ENCODE data around the gene HYAL3. TPM values are rescaled to one million over a fixed set of nuclear protein-coding genes. Genes with fewer than 3 reads are reported as not detected.

HYAL3 gene
- total and polyA plus RNA-seq, 10 of the 15 experiments (the other 5 are each of a cell fraction or from before 2014, with no cell fraction given) = 0.37 to 4.2 (median 2.8) TPM

DNA sequence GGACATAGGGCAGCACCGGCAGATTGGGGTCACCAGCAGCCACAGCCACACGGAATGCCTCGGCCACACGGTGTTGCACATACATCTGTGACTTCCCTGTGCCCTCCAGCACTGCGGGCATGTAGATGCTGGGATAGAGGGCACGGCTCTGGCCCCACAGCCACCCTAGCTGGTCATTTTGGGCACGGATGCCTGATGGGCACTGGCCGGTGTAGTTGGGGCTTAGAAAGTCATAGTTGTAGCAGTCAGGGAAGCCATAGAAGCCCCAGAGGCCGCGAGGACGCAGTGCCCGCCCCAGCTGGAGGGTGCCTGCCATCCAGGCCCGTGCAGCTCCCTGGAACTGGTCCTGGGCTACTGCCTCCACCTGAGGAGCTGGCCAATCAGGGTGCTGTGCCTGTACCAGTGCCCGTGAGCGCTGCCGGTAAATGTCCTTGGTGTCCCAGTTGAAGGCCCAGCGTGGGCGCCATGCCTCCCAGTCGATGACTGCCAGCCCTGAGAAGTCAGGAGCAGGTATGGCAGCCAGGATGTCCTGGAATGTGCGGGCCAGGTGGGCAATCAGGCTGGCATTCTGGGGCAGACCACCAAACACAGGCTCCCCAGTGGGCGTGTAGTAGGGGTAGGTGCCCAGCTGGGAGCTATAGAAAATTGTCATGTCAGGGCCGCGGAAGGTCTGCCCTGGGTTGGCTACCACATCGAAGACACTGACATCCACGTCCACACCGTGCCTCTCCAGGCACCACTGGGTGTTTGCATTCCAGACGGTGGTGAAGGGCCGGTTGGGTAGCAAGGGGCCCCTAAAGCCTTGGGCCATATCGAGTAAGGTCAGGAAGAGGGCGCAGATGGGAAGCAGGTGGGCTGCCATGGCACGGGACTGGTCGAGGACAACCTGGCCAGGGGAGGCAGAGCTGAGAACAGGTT lies 3.1 kb upstream of the HYAL3 start:
- in situ Hi-C loops (cut with MboI) = no loop called here
- H3K27ac ChIP-seq (ENCODE audit: control insufficient read depth, insufficient read depth) = no peak overlapping the region
- BruUV-seq (replicated peaks) = no TSS peak
- no peak for FAIRE-seq
- TF ChIP-seq KAT2A (conservative IDR thresholded peaks at IDR 0.05; ENCODE audit: control insufficient read depth, low read depth, low read length) (no peak), RUNX3 (IDR thresholded peaks at IDR 0.05; ENCODE audit: low read length) (no peak), RAD51 (IDR thresholded peaks at IDR 0.05) (no peak), EGR1 (IDR thresholded peaks at IDR 0.05; ENCODE audit: borderline replicate concordance in 1 of 2, low read depth in 2 of 2, low read length in 2 of 2) (no peak)
- TF ChIP-seq, protein P1, sequence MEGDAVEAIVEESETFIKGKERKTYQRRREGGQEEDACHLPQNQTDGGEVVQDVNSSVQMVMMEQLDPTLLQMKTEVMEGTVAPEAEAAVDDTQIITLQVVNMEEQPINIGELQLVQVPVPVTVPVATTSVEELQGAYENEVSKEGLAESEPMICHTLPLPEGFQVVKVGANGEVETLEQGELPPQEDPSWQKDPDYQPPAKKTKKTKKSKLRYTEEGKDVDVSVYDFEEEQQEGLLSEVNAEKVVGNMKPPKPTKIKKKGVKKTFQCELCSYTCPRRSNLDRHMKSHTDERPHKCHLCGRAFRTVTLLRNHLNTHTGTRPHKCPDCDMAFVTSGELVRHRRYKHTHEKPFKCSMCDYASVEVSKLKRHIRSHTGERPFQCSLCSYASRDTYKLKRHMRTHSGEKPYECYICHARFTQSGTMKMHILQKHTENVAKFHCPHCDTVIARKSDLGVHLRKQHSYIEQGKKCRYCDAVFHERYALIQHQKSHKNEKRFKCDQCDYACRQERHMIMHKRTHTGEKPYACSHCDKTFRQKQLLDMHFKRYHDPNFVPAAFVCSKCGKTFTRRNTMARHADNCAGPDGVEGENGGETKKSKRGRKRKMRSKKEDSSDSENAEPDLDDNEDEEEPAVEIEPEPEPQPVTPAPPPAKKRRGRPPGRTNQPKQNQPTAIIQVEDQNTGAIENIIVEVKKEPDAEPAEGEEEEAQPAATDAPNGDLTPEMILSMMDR (IDR thresholded peaks at IDR 0.05 in 2 of 3, conservative IDR thresholded peaks at IDR 0.05 in 1 of 3; ENCODE audit: control insufficient read depth in 2 of 3, extremely low read depth in 1 of 3, insufficient read depth in 1 of 3, low read depth in 3 of 3, low read length in 3 of 3) = no peak
- TF ChIP-seq, protein P2, sequence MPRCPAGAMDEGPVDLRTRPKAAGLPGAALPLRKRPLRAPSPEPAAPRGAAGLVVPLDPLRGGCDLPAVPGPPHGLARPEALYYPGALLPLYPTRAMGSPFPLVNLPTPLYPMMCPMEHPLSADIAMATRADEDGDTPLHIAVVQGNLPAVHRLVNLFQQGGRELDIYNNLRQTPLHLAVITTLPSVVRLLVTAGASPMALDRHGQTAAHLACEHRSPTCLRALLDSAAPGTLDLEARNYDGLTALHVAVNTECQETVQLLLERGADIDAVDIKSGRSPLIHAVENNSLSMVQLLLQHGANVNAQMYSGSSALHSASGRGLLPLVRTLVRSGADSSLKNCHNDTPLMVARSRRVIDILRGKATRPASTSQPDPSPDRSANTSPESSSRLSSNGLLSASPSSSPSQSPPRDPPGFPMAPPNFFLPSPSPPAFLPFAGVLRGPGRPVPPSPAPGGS (IDR thresholded peaks at IDR 0.05; ENCODE audit: borderline replicate concordance, insufficient read depth, low read depth, low read length, poor library complexity, severe bottlenecking) = no peak
- TF ChIP-seq, protein P3, sequence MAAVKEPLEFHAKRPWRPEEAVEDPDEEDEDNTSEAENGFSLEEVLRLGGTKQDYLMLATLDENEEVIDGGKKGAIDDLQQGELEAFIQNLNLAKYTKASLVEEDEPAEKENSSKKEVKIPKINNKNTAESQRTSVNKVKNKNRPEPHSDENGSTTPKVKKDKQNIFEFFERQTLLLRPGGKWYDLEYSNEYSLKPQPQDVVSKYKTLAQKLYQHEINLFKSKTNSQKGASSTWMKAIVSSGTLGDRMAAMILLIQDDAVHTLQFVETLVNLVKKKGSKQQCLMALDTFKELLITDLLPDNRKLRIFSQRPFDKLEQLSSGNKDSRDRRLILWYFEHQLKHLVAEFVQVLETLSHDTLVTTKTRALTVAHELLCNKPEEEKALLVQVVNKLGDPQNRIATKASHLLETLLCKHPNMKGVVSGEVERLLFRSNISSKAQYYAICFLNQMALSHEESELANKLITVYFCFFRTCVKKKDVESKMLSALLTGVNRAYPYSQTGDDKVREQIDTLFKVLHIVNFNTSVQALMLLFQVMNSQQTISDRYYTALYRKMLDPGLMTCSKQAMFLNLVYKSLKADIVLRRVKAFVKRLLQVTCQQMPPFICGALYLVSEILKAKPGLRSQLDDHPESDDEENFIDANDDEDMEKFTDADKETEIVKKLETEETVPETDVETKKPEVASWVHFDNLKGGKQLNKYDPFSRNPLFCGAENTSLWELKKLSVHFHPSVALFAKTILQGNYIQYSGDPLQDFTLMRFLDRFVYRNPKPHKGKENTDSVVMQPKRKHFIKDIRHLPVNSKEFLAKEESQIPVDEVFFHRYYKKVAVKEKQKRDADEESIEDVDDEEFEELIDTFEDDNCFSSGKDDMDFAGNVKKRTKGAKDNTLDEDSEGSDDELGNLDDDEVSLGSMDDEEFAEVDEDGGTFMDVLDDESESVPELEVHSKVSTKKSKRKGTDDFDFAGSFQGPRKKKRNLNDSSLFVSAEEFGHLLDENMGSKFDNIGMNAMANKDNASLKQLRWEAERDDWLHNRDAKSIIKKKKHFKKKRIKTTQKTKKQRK (IDR thresholded peaks at IDR 0.05; ENCODE audit: low read depth, low read length) = no peak
- no peaks in the 10 kb centered on the region for H3K27me3 ChIP-seq (replicated peaks in 1 of 2; ENCODE audit: control insufficient read depth in 2 of 2, insufficient read depth in 2 of 2, low read length in 1 of 2)
- peaks cover 2% of the 10 kb centered on the region; the same call in 1 of the 2 replicates for H3K79me2 ChIP-seq (ENCODE audit: control insufficient read depth, insufficient read depth, low read length)
- no peak overlapping the region for H2AFZ ChIP-seq (ENCODE audit: control insufficient read depth, low read depth, low read length)
- H3K9ac ChIP-seq (ENCODE audit: control insufficient read depth, insufficient read depth, low read length) = no peak overlapping the region
- ChIA-PET RAD21 (ENCODE audit: unreplicated experiment) (no interaction called here), CTCF (interaction anchor here (3.5 kb wide), 1 partner anchor 22 kb away, joined by 13 read pairs; no protein-coding TSS in a partner anchor), POLR2A (interaction anchor here (0.7 kb wide), 1 partner anchor 14 kb away, joined by 6 read pairs; no protein-coding TSS in a partner anchor), SMC1A (ENCODE audit: uncharacterized antibody, unreplicated experiment) (no interaction called here)
- H3K36me3 ChIP-seq (ENCODE audit: control insufficient read depth in 2 of 2, insufficient read depth in 2 of 2, low read length in 1 of 2) = no peaks in the 10 kb centered on the region
- WGBS (ENCODE audit: insufficient coverage, insufficient replicate concordance, low lambda C conversion rate, missing lambda C conversion rate) = 79% methylated on average over 32 of the region's 32 CpGs
- peaks cover 4% of the 10 kb centered on the region for H3K4me1 ChIP-seq (ENCODE audit: control insufficient read depth, insufficient read depth, low read length)
- H3K4me2 ChIP-seq (ENCODE audit: control insufficient read depth, insufficient read depth) = no peak overlapping the region
- H3K4me3 ChIP-seq = no peak overlapping the region
- intact Hi-C loops (cut with micrococcal nuclease; ENCODE audit: unreplicated experiment) = no loop called here
- no peak for ATAC-seq
- no peaks in the 10 kb centered on the region for H4K20me1 ChIP-seq (ENCODE audit: control insufficient read depth, insufficient read depth)
- DNase-seq (ENCODE audit: low read depth, low spot score) = no peak
- H3K9me3 ChIP-seq (replicated peaks; ENCODE audit: control insufficient read depth, insufficient read depth, low read length) = no peaks in the 10 kb centered on the region

All from GM12878 (cell line).